Right lobe of liver (tissue), 6 donors: ENCODE data around the gene TMEM271. TPM values are rescaled to one million over a fixed set of nuclear protein-coding genes. Genes with fewer than 3 reads are reported as not detected.

Source experiments
- ATAC-seq, 4 donors: fragments of 200-7000 bp; cut with Tn5 transposase; one replicate each; pipeline ENCODE4 v1.9.1; 2020; ENCODE audit warnings: mild to moderate bottlenecking in 4 of 4, moderate library complexity in 4 of 4
- DNase-seq, 3 donors: peaks; one replicate each; pipeline ENCODE4 v3.0.0-alpha.2; 2020
- H3K27ac ChIP-seq, 3 donors: fragments of 200-600 bp; one replicate each; pipeline ENCODE4 v1.8.0; 2022
- H3K27me3 ChIP-seq, 2 donors: fragments of 200-600 bp; one replicate each; pipeline ENCODE4 v1.8.0; 2022
- H3K36me3 ChIP-seq, 4 donors: fragments of 200-600 bp; sonication (generic) in 1 of 4; one replicate each; pipeline versions ENCODE4 v1.5.1 to v1.8.0; 2017 to 2022; ENCODE audit warnings: control low read depth in 1 of 4
- H3K4me1 ChIP-seq, 4 donors: fragments of 200-600 bp; sonication (generic) in 1 of 4; one replicate each; pipeline versions ENCODE4 v1.5.1 to v1.8.0; 2017 to 2022; ENCODE audit warnings: control low read depth in 1 of 4
- H3K4me3 ChIP-seq, 3 donors: fragments of 200-600 bp; one replicate each; pipeline ENCODE4 v1.8.0; 2022
- H3K9me3 ChIP-seq, 4 donors: fragments of 200-600 bp; sonication (generic) in 1 of 4; one replicate each; pipeline versions ENCODE4 v1.5.1 to v1.8.0; 2017 to 2022; ENCODE audit warnings: control low read depth in 1 of 4
- POLR2A ChIP-seq: fragments of 450-650 bp; IDR thresholded peaks from one replicate; pipeline ENCODE4 v1.6.1; 2017; ENCODE audit warnings: antibody characterized with exemption, mild to moderate bottlenecking
- WGBS: methylation state at CpG from one replicate; pipeline ENCODE4 v1.1.6; 2018; ENCODE audit warnings: low coverage, low lambda C conversion rate; ENCODE audit not compliant: insufficient coverage; ENCODE audit errors: missing lambda C conversion rate; 5-methylcytosine and 5-hydroxymethylcytosine counted together
- intact Hi-C, 2 donors: fragments of 100-400 bp; cut with DNase I; formaldehyde crosslinking; loops; one replicate each; pipeline versions ENCODE4 v1.11.2 to v1.14.1; 2022
- total RNA-seq, 6 experiments: library from RNA; depleted of rRNA in 2 of 6; stranded (reverse); fragments of >200 nt in 2 of 6; fragmentation: NEBNext Ultra II Directional in 3 of 6; extraction: Animal tissue kit (Norgen Biotek cat#: 25700) in 3 of 6; gene quantifications; one replicate each; pipeline versions ENCODE4 v1.1.0 to v1.2.4, GENCODE V29; 2016 to 2023
- TF ChIP-seq, protein P1 (sequence below), 4 donors: fragments of 200-600 bp in 3 of 4; fragments of 450-650 bp in 1 of 4; IDR thresholded peaks; one replicate each; pipeline versions ENCODE4 v1.5.1 to v1.8.0; 2016 to 2022; ENCODE audit warnings: antibody characterized with exemption in 4 of 4, mild to moderate bottlenecking in 2 of 4
- donor health status: DM: no; HTN: yes; CAD: no.
- donor health status: DM: no; HTN: no; CAD: no.
- donor health status: DM: no; HTN: no; CAD: no.
- donor health status: DM: no; HTN: yes; CAD: no.
- donor health status: DM: no; HTN: yes; CAD: no.

TMEM271 gene
- total RNA-seq, 6 experiments from 2014 or later: not detected

DNA sequence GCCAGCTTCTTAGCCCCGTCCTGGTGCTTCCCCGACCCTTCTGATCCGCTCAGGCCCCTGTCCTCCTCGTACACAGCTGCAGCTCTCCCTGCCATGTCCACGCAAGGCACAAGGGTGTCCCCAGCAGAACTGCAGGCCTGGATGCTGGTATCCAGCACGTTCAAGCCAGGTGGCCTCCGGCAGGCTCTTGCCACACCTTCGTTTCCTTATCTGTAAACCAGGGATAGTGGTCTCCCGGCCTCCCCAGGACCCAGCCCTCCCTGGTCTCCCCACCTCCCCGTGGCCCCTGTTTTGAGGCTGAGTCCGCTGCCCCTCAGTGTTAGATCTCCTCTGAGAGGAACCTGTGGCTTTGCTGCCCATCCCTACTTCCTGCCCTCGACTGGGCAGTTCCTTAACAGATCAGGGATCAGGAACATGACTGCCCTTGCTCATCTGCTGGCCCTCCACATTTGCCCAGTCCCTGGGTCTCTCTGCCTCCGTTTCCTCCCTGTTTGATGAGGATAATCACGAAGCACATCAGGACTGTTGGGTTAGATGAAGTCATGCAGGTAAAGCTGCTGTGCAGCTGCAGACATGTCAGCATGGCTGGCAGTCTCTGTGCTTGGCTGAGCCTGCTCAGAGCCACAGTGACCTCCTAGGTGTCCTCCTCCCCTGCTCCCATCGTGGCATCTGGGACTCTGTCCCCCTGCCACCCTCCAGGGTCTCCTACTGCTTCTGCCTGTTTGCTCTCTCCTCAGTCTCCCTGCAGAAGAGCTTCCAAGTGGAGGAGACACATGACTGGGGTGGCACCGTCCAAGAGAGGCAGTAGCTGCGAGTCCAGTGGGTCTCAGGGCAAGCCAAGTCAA, 44.2 kb downstream of the TMEM271 start:
- intact Hi-C loops: no loop called here
- DNase-seq: no peak
- no peak for ATAC-seq

DNA sequence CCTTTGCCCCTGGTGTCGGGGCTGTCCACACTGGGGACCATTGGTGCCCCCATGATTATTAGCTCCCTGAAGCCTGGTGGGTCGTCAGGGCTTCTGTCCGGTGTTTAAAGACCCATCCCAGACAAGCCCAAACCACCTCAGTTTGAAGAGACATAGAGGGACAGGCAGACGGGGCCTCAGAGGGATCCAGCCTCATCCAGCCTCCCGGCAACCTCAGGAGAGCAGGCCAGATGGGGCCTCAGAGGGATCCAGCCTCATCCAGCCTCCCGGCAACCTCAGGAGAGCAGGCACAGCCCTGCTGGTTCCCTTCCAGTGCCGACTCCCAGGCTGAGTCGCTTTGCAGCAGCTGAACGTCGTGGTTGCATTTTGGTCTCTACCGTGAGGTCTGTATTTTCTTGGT, 45.0 kb downstream of the TMEM271 start:
- Histone ChIP-seq H3K4me3 (no peak overlapping the region), H3K9me3 (no peaks in the 10 kb centered on the region), H3K36me3 (peaks cover 0 to 33% (median 2%) of the 10 kb centered on the region in 4 donors), H3K4me1 (no peaks in the 10 kb centered on the region), H3K27ac (no peak overlapping the region), H3K27me3 (no peaks in the 10 kb centered on the region)
- ATAC-seq (no peak), DNase-seq (no peak)
- 96% methylated on average over 7 of the region's 11 CpGs for WGBS
- no peak for TF ChIP-seq POLR2A
- TF ChIP-seq, protein P1, sequence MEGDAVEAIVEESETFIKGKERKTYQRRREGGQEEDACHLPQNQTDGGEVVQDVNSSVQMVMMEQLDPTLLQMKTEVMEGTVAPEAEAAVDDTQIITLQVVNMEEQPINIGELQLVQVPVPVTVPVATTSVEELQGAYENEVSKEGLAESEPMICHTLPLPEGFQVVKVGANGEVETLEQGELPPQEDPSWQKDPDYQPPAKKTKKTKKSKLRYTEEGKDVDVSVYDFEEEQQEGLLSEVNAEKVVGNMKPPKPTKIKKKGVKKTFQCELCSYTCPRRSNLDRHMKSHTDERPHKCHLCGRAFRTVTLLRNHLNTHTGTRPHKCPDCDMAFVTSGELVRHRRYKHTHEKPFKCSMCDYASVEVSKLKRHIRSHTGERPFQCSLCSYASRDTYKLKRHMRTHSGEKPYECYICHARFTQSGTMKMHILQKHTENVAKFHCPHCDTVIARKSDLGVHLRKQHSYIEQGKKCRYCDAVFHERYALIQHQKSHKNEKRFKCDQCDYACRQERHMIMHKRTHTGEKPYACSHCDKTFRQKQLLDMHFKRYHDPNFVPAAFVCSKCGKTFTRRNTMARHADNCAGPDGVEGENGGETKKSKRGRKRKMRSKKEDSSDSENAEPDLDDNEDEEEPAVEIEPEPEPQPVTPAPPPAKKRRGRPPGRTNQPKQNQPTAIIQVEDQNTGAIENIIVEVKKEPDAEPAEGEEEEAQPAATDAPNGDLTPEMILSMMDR (IDR thresholded peaks at IDR 0.05): no peak
- intact Hi-C loops: no loop called here

More for the DNA sequence above, 44.2 kb downstream of the TMEM271 start:
- TF ChIP-seq, protein P1 (IDR thresholded peaks at IDR 0.05): no peak
- TF ChIP-seq POLR2A: no peak
- Histone ChIP-seq H3K36me3 (peaks cover 0 to 33% (median 2%) of the 10 kb centered on the region in 4 donors), H3K27me3 (no peaks in the 10 kb centered on the region), H3K4me3 (no peak overlapping the region), H3K9me3 (no peaks in the 10 kb centered on the region), H3K4me1 (no peaks in the 10 kb centered on the region), H3K27ac (no peak overlapping the region)
- WGBS: 91% methylated on average over 9 of the region's 17 CpGs

DNA sequence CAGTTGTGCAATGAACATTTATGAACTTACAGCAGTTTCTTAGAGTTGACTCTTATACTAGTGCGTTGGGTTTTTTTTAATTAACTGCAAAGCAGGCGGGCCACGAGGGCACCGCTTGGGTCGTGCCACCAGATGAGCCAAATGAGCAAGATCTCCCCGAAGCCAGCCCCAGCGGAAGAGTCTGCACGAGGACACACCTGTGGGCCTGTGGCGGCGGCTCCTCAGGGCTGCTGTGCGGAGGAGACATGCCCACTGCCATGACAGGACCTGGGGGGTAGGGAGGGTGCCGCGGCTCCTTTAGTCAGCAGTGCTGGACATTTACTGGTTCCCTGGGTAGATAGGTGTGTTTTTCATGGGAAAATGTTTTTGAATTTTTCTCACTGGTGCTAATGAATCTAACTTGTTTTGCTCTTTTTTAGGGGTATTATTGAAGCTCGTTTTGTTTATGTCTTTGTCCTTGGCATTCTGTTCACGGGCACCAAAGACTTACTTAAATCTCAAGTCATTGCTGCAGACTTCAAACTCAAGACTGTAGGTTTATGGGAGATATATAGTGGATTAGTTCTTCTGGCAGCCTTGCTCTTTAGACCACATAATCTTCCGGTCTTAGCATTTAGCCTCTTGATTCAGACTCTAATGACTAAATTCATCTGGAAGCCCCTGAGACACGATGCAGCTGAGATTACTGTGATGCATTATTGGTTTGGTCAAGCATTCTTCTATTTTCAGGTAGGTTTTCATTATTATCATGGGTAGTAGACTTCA, 45.9 kb downstream of the TMEM271 start:
- Histone ChIP-seq H3K9me3 (no peaks in the 10 kb centered on the region), H3K36me3 (peaks cover 0 to 40% (median 2%) of the 10 kb centered on the region in 4 donors), H3K4me3 (no peak overlapping the region), H3K27me3 (no peaks in the 10 kb centered on the region), H3K27ac (no peak overlapping the region), H3K4me1 (no peaks in the 10 kb centered on the region)
- WGBS: 85% methylated on average over 8 of the region's 17 CpGs
- TF ChIP-seq, protein P1 (IDR thresholded peaks at IDR 0.05): no peak
- no peak for TF ChIP-seq POLR2A
- ATAC-seq (no peak), DNase-seq (no peak)
- intact Hi-C loops: no loop called here

DNA sequence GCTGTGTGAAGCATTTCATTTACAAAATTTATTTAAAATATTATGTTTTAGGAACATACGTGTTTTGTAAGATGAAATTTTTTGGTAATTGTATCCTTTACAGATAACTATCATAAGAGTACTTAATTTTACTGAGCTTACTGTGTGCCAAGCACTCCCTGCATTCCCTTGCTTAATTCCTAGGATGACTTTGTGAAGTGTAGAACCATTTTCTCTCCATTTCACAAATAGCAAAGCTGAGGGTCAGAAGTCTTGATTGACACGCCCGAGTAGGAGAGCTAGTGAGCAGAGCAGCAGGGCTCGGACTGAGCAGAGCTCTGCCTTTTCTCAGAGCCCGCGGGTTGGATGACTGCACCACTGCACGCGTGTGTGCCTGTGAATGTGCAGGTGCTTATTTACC, 46.5 kb downstream of the TMEM271 start:
- Histone ChIP-seq H3K27me3 (no peaks in the 10 kb centered on the region), H3K4me1 (no peaks in the 10 kb centered on the region), H3K36me3 (peaks cover 0 to 42% (median 2%) of the 10 kb centered on the region in 4 donors), H3K27ac (no peak overlapping the region), H3K4me3 (no peak overlapping the region), H3K9me3 (no peaks in the 10 kb centered on the region)
- no peak for ATAC-seq
- no peak for DNase-seq
- 87% methylated on average over 4 of the region's 8 CpGs for WGBS
- TF ChIP-seq POLR2A: no peak
- TF ChIP-seq, protein P1 (IDR thresholded peaks at IDR 0.05): no peak
- intact Hi-C loops: no loop called here
